Kidney epithelial cell (primary cell): ENCODE data around the gene IGHMBP2. TPM values are rescaled to one million over a fixed set of nuclear protein-coding genes. Genes with fewer than 3 reads are reported as not detected.

ENCODE experiments used
- DNase-seq: peaks from one replicate; pipeline ENCODE4 v3.0.0-alpha.2; 2010; ENCODE audit warnings: low read depth
- H3K27me3 ChIP-seq: 2 replicates; pipeline ENCODE4 v1.6.0; 2011; ENCODE audit warnings: low read length; ENCODE audit not compliant: control insufficient read depth, insufficient read depth
- H3K36me3 ChIP-seq: 2 replicates; pipeline ENCODE4 v1.5.1; 2011; ENCODE audit warnings: low read length; ENCODE audit not compliant: control insufficient read depth, insufficient read depth
- H3K4me3 ChIP-seq: 2 replicates; pipeline ENCODE4 v1.5.1; 2011; ENCODE audit warnings: low read depth, mild to moderate bottlenecking, control low read depth, low read length
- total RNA-seq: library from RNA; depleted of rRNA; stranded (reverse); fragments of >200 nt; gene quantifications from 2 replicates; pipeline ENCODE4 v1.2.3, GENCODE V29; 2015
- TF ChIP-seq, protein P1 (sequence below): IDR thresholded peaks from 2 replicates; pipeline ENCODE4 v1.5.1; 2011; ENCODE audit warnings: mild to moderate bottlenecking, moderate library complexity, low read length, control low read depth, inconsistent platforms; ENCODE audit not compliant: insufficient read depth, poor library complexity, severe bottlenecking

The IGHMBP2 gene
- total RNA-seq, 1 donor from 2014 or later: 12.4 TPM

DNA sequence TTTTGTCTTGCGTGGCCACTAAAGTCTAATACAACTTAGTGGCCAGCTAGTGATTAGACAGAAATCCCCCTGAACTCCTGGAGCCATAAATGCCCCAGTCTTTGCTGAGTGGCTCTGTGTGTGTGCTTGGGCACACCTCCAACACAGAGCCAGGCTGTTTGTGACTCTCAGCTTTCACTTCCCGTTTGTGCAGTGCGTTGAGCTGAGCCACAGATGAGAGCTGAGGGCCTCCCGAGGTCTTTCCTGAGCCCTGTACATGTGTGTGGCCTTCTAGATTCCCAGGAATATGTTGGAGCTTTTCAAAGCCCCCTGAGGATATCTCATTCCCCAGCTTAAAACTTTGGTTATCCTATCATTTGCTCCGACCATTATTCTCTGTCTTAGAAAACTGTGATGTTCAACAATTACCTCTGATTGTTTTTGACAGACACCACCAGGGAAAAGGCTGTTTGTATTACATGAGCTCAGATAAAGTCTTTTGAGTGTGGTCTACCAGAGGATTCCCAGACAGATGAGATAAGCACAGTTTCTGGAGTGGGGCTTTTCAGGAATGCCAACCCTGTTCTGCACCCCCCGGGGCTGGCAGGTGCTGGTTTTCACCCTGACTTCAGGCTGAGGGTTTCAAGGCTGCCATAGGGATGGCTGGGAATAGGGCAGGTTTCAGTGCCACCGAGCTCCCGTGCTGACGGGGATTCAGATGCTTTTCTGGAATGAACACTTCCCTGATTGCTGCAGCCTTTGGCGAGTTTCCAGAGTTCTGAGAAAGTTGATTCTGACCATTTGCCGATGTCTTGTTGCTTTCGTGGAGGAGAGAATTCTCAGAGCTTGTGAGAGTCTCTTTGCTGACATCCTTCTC, 23.8 kb downstream of the IGHMBP2 start:
- TF ChIP-seq, protein P1, sequence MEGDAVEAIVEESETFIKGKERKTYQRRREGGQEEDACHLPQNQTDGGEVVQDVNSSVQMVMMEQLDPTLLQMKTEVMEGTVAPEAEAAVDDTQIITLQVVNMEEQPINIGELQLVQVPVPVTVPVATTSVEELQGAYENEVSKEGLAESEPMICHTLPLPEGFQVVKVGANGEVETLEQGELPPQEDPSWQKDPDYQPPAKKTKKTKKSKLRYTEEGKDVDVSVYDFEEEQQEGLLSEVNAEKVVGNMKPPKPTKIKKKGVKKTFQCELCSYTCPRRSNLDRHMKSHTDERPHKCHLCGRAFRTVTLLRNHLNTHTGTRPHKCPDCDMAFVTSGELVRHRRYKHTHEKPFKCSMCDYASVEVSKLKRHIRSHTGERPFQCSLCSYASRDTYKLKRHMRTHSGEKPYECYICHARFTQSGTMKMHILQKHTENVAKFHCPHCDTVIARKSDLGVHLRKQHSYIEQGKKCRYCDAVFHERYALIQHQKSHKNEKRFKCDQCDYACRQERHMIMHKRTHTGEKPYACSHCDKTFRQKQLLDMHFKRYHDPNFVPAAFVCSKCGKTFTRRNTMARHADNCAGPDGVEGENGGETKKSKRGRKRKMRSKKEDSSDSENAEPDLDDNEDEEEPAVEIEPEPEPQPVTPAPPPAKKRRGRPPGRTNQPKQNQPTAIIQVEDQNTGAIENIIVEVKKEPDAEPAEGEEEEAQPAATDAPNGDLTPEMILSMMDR: no peak
- Histone ChIP-seq H3K4me3 (no peak overlapping the region), H3K36me3 (peaks cover 1% of the 10 kb centered on the region), H3K27me3 (no peaks in the 10 kb centered on the region)
- no peak for DNase-seq

DNA sequence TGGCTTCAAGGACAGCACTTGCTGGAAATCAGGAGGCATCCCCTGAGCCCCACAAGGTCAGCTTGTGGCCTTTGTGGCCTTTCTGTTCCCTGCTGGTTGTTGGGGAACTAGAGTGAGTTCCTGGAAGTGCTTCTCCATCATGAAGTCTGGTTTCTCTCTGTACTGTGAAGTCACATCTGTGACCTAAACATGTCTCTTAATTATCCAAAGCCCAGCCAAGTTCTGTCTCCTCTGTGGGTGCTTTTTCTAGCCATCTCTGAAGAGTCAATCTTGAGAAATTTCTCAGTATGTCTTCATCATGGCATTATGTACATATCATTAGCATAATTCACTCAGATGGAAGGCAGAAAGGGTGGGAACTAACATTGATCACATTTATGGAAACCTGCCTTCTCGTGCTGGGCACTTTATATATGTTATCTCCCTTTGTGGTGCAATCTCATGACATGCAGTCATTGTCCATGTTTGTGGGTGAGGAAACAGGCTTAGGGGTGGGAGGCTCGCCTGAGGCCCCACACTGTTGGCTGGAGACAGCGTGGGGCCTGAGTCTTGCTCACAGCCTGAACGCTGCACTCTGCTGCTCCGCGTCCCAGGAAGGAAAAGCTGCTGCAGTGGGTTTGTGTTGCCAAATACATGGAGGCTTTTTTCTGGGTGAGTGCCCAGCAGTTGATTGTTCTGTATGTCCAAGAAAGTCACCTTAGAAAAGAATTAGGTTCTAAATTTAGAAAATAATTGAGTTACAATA, 24.6 kb downstream of the IGHMBP2 start:
- DNase-seq: no peak
- no peaks in the 10 kb centered on the region for H3K27me3 ChIP-seq
- TF ChIP-seq, protein P1: no peak
- peaks cover 1% of the 10 kb centered on the region for H3K36me3 ChIP-seq
- no peak overlapping the region for H3K4me3 ChIP-seq

DNA sequence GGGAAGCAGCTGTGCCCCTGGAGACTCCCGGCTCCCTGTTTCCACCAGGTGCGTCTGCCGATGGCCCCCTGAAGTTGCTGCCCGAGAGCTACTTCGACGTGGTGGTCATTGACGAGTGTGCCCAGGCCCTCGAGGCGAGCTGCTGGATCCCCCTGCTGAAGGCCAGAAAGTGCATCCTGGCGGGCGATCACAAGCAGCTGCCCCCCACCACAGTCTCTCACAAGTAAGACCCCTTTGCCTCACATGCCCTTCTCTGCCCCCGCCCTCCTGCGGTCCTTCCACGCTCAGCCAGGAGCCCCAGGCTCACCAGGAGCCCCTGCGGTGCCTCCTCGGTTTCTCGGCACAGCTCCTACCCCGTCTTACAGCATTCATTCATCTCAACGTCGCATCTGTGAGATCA, 25.4 kb downstream of the IGHMBP2 start:
- Histone ChIP-seq H3K36me3 (peaks cover 1% of the 10 kb centered on the region), H3K4me3 (no peak overlapping the region), H3K27me3 (no peaks in the 10 kb centered on the region)
- DNase-seq: no peak
- TF ChIP-seq, protein P1: no peak

DNA sequence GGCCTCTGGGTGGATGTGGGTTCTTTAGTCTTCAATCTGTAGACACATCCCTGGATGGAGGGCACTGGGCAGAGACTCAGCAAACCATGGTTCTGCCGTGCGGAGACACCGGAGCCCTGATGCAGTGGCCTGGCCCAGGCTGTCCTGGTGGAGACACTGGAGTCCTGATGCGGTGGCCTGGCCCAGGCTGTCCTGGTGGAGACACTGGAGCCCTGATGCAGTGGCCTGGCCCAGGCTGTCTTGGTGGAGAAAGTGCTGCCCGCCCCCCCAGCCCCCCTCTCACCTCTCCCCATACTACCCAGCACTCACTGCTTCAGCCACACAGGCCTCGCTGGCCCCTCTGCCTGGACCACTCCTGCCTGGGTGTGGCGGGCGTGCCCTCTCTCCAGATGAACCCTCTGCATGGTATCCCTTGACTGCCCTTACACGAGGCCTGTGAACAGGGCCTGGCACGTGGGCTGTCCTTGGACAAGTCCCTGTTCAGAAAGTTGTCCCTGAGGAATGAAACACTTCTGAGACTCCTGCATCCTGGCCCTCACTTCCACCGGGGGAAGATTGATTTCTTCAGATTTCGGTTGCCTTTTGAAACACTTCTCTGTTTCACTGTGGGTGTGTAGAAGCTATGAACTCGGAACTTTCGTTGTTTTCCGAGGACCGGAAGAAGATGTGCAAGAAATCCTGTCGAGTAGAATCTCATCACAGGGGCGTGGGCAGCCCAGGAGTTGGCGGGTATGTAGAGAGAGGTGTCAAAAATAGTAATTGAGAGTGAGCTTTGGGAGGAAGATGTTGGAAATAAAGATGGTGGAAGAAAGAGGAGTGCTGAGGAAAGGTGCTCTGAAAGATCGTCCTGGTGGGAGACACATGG, 26.2 kb downstream of the IGHMBP2 start:
- Histone ChIP-seq H3K4me3 (no peak overlapping the region), H3K27me3 (no peaks in the 10 kb centered on the region), H3K36me3 (peaks cover 1% of the 10 kb centered on the region)
- no peak for DNase-seq
- TF ChIP-seq, protein P1: no peak

DNA sequence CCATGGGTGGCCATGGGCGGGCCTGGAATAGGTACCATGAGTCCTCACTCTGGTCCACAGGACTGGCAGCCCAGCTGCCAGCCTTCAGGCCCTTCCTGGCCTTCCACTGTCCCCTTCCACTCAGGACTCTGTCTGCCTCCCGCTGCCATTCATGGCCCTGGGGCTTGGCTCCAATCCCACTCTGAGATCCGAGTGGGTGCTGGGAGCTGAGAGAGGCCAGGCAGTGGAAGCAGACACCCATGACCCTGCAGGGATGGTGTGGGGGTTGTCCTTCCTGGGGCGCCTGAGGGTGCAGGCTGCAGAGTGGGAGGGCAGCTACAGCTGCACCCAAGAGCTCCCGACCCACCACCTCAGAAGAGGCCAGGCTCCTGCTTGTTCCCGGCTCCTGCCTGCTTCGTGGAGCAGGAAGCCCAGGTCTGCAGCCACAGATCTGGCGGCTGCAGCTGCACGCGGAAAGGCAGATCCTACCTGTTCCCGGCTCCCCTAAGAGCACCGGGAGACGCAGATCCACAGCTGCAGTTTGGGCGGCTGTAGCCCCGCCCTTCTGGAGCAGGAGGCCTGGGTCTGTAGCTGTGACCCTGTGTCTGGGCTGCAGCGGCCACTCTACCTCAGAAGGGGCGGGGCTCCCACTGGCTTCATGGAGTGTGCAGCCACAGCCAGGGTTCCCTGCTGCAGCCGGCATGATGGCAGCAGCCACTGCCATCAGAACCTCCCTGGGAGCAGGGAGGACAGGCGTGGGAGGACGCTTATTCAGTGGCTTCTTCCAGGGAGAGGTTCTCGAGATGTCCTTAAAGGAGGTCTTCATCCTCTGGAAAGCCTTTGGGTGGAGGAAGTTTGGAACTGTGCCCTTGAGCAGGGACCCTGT, 27.5 kb downstream of the IGHMBP2 start:
- no peak for DNase-seq
- Histone ChIP-seq H3K36me3 (peaks cover 1% of the 10 kb centered on the region), H3K27me3 (no peaks in the 10 kb centered on the region), H3K4me3 (no peak overlapping the region)
- TF ChIP-seq, protein P1: no peak
